GM12878 (cell line): Measurements from ENCODE around the gene GRPEL2. TPM values are rescaled to one million over a fixed set of nuclear protein-coding genes. Genes with fewer than 3 reads are reported as not detected.

Experiments used
- DPF2 ChIP-seq: fragments of 450-650 bp; IDR thresholded peaks from 2 replicates; pipeline ENCODE4 v1.6.1; 2017; ENCODE audit warnings: mild to moderate bottlenecking
- GATAD2B ChIP-seq: fragments of 450-650 bp; conservative IDR thresholded peaks from 2 replicates; pipeline ENCODE4 v1.6.1; 2017; ENCODE audit warnings: low read depth, mild to moderate bottlenecking, moderate library complexity
- HDAC2 ChIP-seq: fragments of 200-600 bp; sonication (generic); IDR thresholded peaks from 2 replicates; pipeline ENCODE4 v1.6.1; 2017
- POLR2A ChIP-seq: IDR thresholded peaks from 2 replicates; pipeline ENCODE4 v1.6.1; 2011; ENCODE audit warnings: low read depth, mild to moderate bottlenecking, low read length
- RB1 ChIP-seq: fragments of 450-650 bp; formaldehyde crosslinking; IDR thresholded peaks from 2 replicates; pipeline ENCODE4 v1.6.1; 2017; ENCODE audit warnings: mild to moderate bottlenecking, borderline replicate concordance
- ZNF207 ChIP-seq: fragments of 450-650 bp; IDR thresholded peaks from 2 replicates; pipeline ENCODE4 v1.6.1; 2014; ENCODE audit warnings: antibody characterized with exemption, mild to moderate bottlenecking, borderline replicate concordance
- polyA plus RNA-seq, 11 experiments: library from polyadenylated mRNA; depleted of rRNA in 4 of 11; unstranded in 6 of 11; stranded (reverse) in 5 of 11; fragments of >200 nt; fragmentation: Nextera tagmentation in 4 of 11; fragmentation: Illumina TruSeq in 1 of 11; extraction: Ambion mirVana in 4 of 11; extraction: Trizol in 1 of 11; gene quantifications; 1 replicate in 1 of 11; 2 replicates in 10 of 11; pipeline versions ENCODE4 v1.2.1 to v1.2.3, GENCODE V29; 2011 to 2016; ENCODE audit warnings: inconsistent platforms in 2 of 11, missing spikeins in 2 of 11, low read depth in 1 of 11
- total RNA-seq, 4 experiments: library from RNA; depleted of rRNA in 3 of 4; stranded (reverse); fragments of >200 nt in 3 of 4; fragmentation: Illumina TruSeq in 1 of 4; extraction: Trizol in 1 of 4; gene quantifications; 2 replicates each; pipeline versions ENCODE4 v1.2.1 to v1.2.3, GENCODE V29; 2013 to 2021
- TF ChIP-seq, protein P1 (sequence below): fragments of 450-650 bp; formaldehyde crosslinking; IDR thresholded peaks from 2 replicates; pipeline ENCODE4 v1.4.0; 2020; ENCODE audit warnings: mild to moderate bottlenecking, moderate library complexity
- TF ChIP-seq, protein P2 (sequence below): fragments of 450-650 bp; IDR thresholded peaks from 2 replicates; pipeline ENCODE4 v1.6.1; 2017; ENCODE audit warnings: mild to moderate bottlenecking, moderate library complexity
- TF ChIP-seq, protein P3 (sequence below): IDR thresholded peaks from 2 replicates; pipeline ENCODE4 v1.6.1; 2011; ENCODE audit warnings: mild to moderate bottlenecking, low read depth, low read length, moderate library complexity; ENCODE audit not compliant: insufficient replicate concordance
- TF ChIP-seq, protein P4 (sequence below): fragments of 450-650 bp; IDR thresholded peaks from 2 replicates; pipeline ENCODE4 v1.6.1; 2016; ENCODE audit warnings: mild to moderate bottlenecking, moderate library complexity, borderline replicate concordance

Gene GRPEL2
- total and polyA plus RNA-seq, 10 of the 15 experiments (the other 5 are each of a cell fraction or from before 2014, with no cell fraction given), result 4.4 to 20.2 (median 14.1) TPM

DNA sequence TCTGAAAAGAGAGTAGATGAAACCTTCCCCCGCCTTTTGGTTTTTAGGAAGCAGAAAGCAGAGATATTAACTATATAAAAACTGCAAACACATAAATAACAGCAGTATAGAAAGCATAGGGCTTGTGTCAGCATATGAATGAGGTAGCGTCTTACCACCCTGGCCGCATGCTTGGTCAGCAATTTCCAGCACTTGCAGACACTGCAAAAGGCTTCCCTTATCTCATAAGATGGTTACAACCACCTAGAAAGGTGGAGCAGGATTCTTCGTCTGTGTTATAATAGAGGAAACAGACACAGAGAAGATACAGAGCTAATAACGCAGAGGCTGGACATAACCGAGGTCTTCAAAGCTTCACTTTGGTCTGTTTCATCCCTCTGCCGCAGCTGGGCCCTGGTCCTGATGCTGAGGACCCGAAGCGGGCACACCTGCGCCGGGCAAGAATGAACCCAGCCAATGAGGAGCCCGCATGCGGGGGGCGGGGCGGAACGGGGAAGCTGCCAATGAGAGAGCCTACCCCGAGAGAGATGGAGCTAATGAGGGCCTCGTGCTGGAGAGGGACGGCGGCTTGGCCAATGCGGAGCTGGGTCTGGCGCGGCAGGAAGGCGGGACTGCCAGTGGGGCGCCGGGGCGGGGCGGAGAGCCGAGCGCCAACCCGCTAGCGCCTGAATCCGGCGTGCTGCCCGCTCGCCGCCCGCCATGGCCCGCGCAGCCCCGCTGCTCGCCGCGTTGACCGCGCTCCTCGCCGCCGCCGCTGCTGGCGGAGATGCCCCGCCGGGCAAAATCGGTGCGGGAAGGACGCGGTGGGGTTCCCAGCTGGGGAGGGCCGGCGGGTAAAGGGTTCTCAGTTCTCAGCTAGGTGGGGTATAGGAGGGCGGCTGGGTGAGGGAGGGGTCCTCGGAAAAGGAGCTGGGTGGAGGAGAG is 12.3 kb downstream of the GRPEL2 start, which contains the start of gene PCYOX1L (continued):
- TF ChIP-seq, protein P1, sequence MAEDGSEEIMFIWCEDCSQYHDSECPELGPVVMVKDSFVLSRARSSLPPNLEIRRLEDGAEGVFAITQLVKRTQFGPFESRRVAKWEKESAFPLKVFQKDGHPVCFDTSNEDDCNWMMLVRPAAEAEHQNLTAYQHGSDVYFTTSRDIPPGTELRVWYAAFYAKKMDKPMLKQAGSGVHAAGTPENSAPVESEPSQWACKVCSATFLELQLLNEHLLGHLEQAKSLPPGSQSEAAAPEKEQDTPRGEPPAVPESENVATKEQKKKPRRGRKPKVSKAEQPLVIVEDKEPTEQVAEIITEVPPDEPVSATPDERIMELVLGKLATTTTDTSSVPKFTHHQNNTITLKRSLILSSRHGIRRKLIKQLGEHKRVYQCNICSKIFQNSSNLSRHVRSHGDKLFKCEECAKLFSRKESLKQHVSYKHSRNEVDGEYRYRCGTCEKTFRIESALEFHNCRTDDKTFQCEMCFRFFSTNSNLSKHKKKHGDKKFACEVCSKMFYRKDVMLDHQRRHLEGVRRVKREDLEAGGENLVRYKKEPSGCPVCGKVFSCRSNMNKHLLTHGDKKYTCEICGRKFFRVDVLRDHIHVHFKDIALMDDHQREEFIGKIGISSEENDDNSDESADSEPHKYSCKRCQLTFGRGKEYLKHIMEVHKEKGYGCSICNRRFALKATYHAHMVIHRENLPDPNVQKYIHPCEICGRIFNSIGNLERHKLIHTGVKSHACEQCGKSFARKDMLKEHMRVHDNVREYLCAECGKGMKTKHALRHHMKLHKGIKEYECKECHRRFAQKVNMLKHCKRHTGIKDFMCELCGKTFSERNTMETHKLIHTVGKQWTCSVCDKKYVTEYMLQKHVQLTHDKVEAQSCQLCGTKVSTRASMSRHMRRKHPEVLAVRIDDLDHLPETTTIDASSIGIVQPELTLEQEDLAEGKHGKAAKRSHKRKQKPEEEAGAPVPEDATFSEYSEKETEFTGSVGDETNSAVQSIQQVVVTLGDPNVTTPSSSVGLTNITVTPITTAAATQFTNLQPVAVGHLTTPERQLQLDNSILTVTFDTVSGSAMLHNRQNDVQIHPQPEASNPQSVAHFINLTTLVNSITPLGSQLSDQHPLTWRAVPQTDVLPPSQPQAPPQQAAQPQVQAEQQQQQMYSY (CRISPR knock-in tag), result 0 out of 2 replicates have a peak, but pooled peaks have one; percentile 22
- TF ChIP-seq, protein P2, sequence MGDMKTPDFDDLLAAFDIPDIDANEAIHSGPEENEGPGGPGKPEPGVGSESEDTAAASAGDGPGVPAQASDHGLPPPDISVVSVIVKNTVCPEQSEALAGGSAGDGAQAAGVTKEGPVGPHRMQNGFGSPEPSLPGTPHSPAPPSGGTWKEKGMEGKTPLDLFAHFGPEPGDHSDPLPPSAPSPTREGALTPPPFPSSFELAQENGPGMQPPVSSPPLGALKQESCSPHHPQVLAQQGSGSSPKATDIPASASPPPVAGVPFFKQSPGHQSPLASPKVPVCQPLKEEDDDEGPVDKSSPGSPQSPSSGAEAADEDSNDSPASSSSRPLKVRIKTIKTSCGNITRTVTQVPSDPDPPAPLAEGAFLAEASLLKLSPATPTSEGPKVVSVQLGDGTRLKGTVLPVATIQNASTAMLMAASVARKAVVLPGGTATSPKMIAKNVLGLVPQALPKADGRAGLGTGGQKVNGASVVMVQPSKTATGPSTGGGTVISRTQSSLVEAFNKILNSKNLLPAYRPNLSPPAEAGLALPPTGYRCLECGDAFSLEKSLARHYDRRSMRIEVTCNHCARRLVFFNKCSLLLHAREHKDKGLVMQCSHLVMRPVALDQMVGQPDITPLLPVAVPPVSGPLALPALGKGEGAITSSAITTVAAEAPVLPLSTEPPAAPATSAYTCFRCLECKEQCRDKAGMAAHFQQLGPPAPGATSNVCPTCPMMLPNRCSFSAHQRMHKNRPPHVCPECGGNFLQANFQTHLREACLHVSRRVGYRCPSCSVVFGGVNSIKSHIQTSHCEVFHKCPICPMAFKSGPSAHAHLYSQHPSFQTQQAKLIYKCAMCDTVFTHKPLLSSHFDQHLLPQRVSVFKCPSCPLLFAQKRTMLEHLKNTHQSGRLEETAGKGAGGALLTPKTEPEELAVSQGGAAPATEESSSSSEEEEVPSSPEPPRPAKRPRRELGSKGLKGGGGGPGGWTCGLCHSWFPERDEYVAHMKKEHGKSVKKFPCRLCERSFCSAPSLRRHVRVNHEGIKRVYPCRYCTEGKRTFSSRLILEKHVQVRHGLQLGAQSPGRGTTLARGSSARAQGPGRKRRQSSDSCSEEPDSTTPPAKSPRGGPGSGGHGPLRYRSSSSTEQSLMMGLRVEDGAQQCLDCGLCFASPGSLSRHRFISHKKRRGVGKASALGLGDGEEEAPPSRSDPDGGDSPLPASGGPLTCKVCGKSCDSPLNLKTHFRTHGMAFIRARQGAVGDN, result peak; percentile 88
- TF ChIP-seq GATAD2B, result peak; percentile 85
- TF ChIP-seq, protein P3, sequence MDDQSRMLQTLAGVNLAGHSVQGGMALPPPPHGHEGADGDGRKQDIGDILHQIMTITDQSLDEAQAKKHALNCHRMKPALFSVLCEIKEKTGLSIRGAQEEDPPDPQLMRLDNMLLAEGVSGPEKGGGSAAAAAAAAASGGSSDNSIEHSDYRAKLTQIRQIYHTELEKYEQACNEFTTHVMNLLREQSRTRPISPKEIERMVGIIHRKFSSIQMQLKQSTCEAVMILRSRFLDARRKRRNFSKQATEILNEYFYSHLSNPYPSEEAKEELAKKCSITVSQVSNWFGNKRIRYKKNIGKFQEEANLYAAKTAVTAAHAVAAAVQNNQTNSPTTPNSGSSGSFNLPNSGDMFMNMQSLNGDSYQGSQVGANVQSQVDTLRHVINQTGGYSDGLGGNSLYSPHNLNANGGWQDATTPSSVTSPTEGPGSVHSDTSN, result peak; percentile 96
- no peak for TF ChIP-seq HDAC2
- 0 out of 2 replicates have a peak, but pooled peaks have one; percentile 52 for TF ChIP-seq ZNF207
- TF ChIP-seq, protein P4, sequence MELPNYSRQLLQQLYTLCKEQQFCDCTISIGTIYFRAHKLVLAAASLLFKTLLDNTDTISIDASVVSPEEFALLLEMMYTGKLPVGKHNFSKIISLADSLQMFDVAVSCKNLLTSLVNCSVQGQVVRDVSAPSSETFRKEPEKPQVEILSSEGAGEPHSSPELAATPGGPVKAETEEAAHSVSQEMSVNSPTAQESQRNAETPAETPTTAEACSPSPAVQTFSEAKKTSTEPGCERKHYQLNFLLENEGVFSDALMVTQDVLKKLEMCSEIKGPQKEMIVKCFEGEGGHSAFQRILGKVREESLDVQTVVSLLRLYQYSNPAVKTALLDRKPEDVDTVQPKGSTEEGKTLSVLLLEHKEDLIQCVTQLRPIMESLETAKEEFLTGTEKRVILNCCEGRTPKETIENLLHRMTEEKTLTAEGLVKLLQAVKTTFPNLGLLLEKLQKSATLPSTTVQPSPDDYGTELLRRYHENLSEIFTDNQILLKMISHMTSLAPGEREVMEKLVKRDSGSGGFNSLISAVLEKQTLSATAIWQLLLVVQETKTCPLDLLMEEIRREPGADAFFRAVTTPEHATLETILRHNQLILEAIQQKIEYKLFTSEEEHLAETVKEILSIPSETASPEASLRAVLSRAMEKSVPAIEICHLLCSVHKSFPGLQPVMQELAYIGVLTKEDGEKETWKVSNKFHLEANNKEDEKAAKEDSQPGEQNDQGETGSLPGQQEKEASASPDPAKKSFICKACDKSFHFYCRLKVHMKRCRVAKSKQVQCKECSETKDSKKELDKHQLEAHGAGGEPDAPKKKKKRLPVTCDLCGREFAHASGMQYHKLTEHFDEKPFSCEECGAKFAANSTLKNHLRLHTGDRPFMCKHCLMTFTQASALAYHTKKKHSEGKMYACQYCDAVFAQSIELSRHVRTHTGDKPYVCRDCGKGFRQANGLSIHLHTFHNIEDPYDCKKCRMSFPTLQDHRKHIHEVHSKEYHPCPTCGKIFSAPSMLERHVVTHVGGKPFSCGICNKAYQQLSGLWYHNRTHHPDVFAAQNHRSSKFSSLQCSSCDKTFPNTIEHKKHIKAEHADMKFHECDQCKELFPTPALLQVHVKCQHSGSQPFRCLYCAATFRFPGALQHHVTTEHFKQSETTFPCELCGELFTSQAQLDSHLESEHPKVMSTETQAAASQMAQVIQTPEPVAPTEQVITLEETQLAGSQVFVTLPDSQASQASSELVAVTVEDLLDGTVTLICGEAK, result peak; percentile 37; the same call in 1 of the 2 replicates
- peak; percentile 95 for TF ChIP-seq DPF2
- peak; percentile 87 for TF ChIP-seq POLR2A
- TF ChIP-seq RB1, result peak; percentile 79; the same call in 1 of the 2 replicates
